BLaER1 treated with 17β-estradiol and CSF1 and Interleukin-3, amounts not matched to agents 10 nM and 100 nM (cell line): Measurements from ENCODE around the gene HHIPL1.

Experiments used
- H3K27ac ChIP-seq, 11 experiments: shearing (Covaris generic); formaldehyde crosslinking; 2 replicates each; pipeline ENCODE4 v1.8.1; 2022
- H3K27me3 ChIP-seq, 11 experiments: shearing (Covaris generic); formaldehyde crosslinking; 2 replicates each; pipeline ENCODE4 v1.8.1; 2022
- H3K36me3 ChIP-seq, 11 experiments: shearing (Covaris generic); formaldehyde crosslinking; 2 replicates each; pipeline ENCODE4 v1.8.1; 2022
- H3K4me1 ChIP-seq, 10 experiments: shearing (Covaris generic); formaldehyde crosslinking; 2 replicates each; pipeline ENCODE4 v1.8.1; 2022
- H3K4me2 ChIP-seq, 11 experiments: shearing (Covaris generic); formaldehyde crosslinking; 2 replicates each; pipeline ENCODE4 v1.8.1; 2022
- H3K4me3 ChIP-seq, 10 experiments: shearing (Covaris generic); formaldehyde crosslinking; 2 replicates each; pipeline ENCODE4 v1.8.1; 2022
- H3K9ac ChIP-seq, 11 experiments: shearing (Covaris generic); formaldehyde crosslinking; 2 replicates each; pipeline ENCODE4 v1.8.1; 2022
- H3K9me3 ChIP-seq, 11 experiments: shearing (Covaris generic); formaldehyde crosslinking; replicated peaks in 1 of 11; 2 replicates each; pipeline ENCODE4 v1.8.1; 2022
- H4K20me1 ChIP-seq, 11 experiments: shearing (Covaris generic); formaldehyde crosslinking; 2 replicates each; pipeline ENCODE4 v1.8.1; 2022
- Cebpa-rat ChIP-seq, 11 experiments: shearing (Covaris generic); IDR thresholded peaks; 2 replicates each; pipeline ENCODE4 v1.8.1; 2022

Gene HHIPL1

DNA sequence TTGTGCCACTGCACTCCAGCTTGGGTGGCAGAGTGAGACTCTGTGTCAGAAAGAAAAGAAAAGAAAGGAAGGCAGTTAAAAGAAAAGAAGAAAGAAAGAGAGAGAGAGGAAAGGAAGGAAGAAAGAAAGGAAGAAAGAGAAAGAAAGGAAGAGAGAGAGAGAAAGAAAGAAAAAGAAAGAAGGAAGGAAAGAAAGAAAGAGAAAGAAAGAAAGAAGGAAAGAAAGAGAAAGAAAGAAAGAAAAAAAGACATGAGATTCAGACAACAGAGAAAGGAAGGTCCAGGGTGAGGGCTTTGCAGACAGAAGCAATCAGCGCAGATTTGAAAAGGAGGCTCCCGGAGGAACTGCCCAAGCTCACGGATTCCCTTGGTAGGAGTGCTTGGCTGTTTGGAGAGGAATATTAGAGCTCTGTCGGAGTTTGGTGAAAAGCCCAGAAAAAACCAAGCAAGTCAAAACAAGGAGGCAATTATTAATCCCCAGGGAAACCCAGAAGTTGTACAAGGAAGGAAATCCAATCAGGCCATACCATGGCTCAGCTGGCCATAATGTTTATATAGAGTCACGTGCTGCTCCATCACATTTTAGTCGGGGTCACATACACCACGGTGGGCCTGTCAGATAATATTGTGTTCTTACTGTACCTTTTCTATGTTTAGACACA lies 29.3 kb upstream of the HHIPL1 start:
- no peak overlapping the region for H3K27ac ChIP-seq
- H3K4me3 ChIP-seq = no peak overlapping the region
- H3K36me3 ChIP-seq = no peaks in the 10 kb centered on the region
- H3K9me3 ChIP-seq = no peaks in the 10 kb centered on the region
- H3K27me3 ChIP-seq = no peaks in the 10 kb centered on the region
- TF ChIP-seq Cebpa-rat (IDR thresholded peaks at IDR 0.05) = no peak
- no peak overlapping the region for H3K9ac ChIP-seq
- H3K4me1 ChIP-seq = peaks cover 12 to 28% (median 19%) of the 10 kb centered on the region in 10 experiments
- peak overlapping the region in 3 of 11 experiments; percentile 6 to 9 (median 8); a peak in 2 of 22 replicates for H3K4me2 ChIP-seq
- H4K20me1 ChIP-seq = peaks cover 0 to 25% (median 0%) of the 10 kb centered on the region in 11 experiments; a peak in 5 of 22 replicates

DNA sequence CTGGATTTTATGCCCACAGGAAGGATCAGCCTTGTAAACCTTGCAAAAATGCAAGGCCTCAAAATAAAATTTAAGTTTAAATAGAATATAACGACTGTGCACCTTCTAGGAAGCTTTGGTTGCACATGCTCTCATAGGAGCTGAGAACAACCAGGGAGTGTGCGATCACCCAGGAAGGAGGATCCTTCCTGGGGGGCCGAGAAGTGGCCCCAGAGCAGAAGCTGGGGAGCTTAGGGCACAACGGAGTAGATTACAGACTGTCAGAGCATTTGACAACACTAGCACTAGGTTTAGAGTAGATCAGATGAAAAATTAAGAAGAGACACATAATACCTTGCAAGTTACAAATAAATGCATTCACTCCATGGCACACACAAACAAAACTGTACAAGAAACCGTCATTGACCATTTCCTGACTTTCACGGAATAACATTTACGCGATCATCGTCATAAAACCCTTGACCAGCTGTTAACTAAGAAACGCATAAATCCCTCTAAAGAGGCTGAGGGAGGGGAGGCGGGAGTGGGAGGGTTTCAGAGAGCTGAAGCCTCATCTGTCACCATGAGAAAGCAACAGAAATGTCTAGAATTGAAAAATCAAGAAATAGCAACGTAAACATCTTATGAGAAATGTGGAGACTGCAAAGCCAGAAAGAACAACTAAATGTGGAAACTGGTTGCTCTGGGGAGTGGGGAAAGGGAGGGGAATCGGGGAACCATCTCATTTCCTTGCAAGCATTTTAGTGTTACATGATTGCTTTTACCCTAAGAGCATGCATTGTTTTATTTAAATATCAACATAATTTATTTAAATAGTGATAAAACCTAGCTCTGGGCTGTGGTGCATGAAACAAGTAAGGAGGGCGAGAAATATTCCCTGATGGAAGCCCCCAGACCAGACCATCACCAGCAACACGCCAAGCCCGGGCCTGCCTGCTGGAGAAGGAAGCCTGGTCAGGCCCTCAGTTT lies 27.8 kb upstream of the HHIPL1 start:
- H3K4me1 ChIP-seq = peaks cover 13 to 43% (median 34%) of the 10 kb centered on the region in 10 experiments
- no peak for TF ChIP-seq Cebpa-rat (IDR thresholded peaks at IDR 0.05)
- H4K20me1 ChIP-seq = peaks cover 0 to 27% (median 0%) of the 10 kb centered on the region in 11 experiments; a peak in 5 of 22 replicates
- H3K4me3 ChIP-seq = no peak overlapping the region
- H3K9ac ChIP-seq = no peak overlapping the region
- H3K4me2 ChIP-seq = 0 out of 22 replicates have a peak overlapping the region, but pooled peaks of 2 of the 11 experiments have one; percentile 1 to 10
- no peaks in the 10 kb centered on the region for H3K27me3 ChIP-seq
- no peaks in the 10 kb centered on the region for H3K36me3 ChIP-seq
- no peaks in the 10 kb centered on the region for H3K9me3 ChIP-seq
- no peak overlapping the region for H3K27ac ChIP-seq

DNA sequence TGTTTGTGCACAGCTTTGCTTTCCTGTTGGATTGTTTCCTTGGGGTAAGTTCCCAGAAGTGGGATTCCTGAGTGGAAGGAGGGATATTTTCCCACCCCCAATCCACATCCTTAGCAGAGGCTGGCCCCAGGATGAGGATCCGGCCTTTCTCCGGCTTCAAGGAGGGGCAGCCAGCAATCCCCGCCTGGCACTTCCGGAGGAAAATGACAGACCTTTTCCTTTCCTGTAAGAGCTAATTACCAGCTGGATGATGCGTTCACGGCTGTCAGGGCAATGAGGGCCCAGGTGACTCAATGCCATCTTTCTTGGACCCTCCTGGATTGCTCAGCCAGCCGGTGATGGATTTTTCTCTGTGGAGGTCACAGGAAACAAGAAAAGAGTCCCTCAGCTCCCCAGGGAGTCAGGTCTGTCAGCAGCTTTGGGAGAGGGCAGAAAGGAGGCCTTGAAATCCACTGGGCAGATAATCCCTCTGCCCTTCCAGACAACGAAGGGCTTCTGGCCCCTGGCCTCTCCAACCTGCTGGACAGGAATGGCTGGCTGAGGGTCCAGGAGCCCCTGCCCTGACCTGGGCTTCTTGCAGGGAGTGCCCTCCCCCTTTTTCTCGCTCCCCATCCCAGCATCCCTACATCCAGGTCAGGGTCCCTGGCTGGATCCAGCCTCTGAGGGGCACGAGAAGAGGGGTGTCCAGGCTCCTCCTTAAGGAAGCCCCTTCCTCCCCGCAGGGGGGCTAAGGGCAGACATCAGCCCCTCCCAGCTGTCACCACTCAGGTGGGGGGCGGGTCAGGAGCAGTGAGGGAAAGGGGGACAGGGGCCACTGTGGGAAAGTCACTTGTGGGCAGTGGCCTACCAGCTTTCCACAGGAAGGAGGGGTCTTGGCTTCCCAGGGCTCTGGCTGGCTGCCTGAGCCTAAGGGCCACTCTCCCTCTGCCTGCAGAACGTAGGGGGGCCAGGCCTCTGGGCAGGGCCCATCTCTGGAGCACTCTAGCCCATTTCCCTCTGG lies 24.8 kb upstream of the HHIPL1 start:
- H3K4me3 ChIP-seq = no peak overlapping the region
- H3K4me1 ChIP-seq = peaks cover 21 to 65% (median 53%) of the 10 kb centered on the region in 10 experiments
- no peaks in the 10 kb centered on the region for H3K36me3 ChIP-seq
- TF ChIP-seq Cebpa-rat (IDR thresholded peaks at IDR 0.05) = no peak
- peak overlapping the region; percentile 64 to 90 (median 79) for H3K4me2 ChIP-seq
- peaks cover 0 to 35% (median 0%) of the 10 kb centered on the region in 11 experiments; a peak in 5 of 22 replicates for H4K20me1 ChIP-seq
- no peaks in the 10 kb centered on the region for H3K9me3 ChIP-seq
- peak overlapping the region in 7 of 11 experiments; percentile 13 to 41 (median 25); a peak in 7 of 22 replicates for H3K9ac ChIP-seq
- H3K27me3 ChIP-seq = no peaks in the 10 kb centered on the region
- peak overlapping the region in 1 of 11 experiments; percentile 39; a peak in 2 of 22 replicates for H3K27ac ChIP-seq

GRCh38 chr14:99621948-99622347 lies 23.0 kb upstream of the HHIPL1 start:
- H3K27ac ChIP-seq = no peak overlapping the region
- H3K27me3 ChIP-seq = no peaks in the 10 kb centered on the region
- peaks cover 21 to 64% (median 56%) of the 10 kb centered on the region in 10 experiments for H3K4me1 ChIP-seq
- no peak for TF ChIP-seq Cebpa-rat (IDR thresholded peaks at IDR 0.05)
- peak overlapping the region in 8 of 11 experiments; percentile 21 to 90 (median 79); a peak in 10 of 22 replicates for H3K4me2 ChIP-seq
- no peak overlapping the region for H3K4me3 ChIP-seq
- H3K9me3 ChIP-seq = no peaks in the 10 kb centered on the region
- no peaks in the 10 kb centered on the region for H3K36me3 ChIP-seq
- H4K20me1 ChIP-seq = peaks cover 0 to 35% (median 0%) of the 10 kb centered on the region in 11 experiments; a peak in 5 of 22 replicates
- H3K9ac ChIP-seq = no peak overlapping the region

DNA sequence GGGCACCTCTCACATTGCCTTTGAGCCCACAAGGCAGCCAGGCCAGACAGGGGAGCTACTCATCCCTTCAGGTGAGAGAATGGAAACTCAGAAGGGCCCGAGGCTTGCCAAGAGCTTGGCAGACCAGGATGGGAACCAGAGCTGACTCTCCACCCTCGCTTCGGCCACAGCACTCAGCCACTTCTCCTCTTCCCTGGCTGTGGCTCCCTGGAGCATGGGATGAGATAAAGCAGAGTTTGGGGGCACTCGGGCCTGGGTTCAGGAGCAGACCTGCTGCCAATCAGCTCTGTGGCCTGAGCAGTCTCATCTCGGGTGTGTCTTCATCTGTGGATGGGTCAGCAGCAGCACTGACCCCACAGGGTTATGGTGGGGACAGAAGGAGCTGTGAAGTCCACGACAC lies 20.9 kb upstream of the HHIPL1 start:
- H3K4me3 ChIP-seq = no peak overlapping the region
- peaks cover 21 to 61% (median 57%) of the 10 kb centered on the region in 10 experiments for H3K4me1 ChIP-seq
- H3K9ac ChIP-seq = no peak overlapping the region
- no peak for TF ChIP-seq Cebpa-rat (IDR thresholded peaks at IDR 0.05)
- no peaks in the 10 kb centered on the region for H3K36me3 ChIP-seq
- peaks cover 0 to 20% (median 0%) of the 10 kb centered on the region in 11 experiments; a peak in 5 of 22 replicates for H4K20me1 ChIP-seq
- no peak overlapping the region for H3K27ac ChIP-seq
- H3K9me3 ChIP-seq = no peaks in the 10 kb centered on the region
- peak overlapping the region in 4 of 11 experiments; percentile 44 to 90 (median 52); a peak in 6 of 22 replicates for H3K4me2 ChIP-seq
- no peaks in the 10 kb centered on the region for H3K27me3 ChIP-seq

- H3K27ac ChIP-seq = no peak overlapping the region
- H3K4me1 ChIP-seq = peaks cover 16 to 58% (median 52%) of the 10 kb centered on the region in 10 experiments
- no peaks in the 10 kb centered on the region for H3K27me3 ChIP-seq
- TF ChIP-seq Cebpa-rat (IDR thresholded peaks at IDR 0.05) = no peak
- peaks cover 0 to 18% (median 0%) of the 10 kb centered on the region in 11 experiments; a peak in 5 of 22 replicates for H4K20me1 ChIP-seq
- no peak overlapping the region for H3K9ac ChIP-seq
- no peak overlapping the region for H3K4me3 ChIP-seq
- no peaks in the 10 kb centered on the region for H3K9me3 ChIP-seq
- H3K36me3 ChIP-seq = no peaks in the 10 kb centered on the region
- peak overlapping the region in 8 of 11 experiments; percentile 1 to 40 (median 6); a peak in 7 of 22 replicates for H3K4me2 ChIP-seq
Observed at GRCh38 chr14:99624971-99625370, 20.0 kb upstream of the HHIPL1 start.

DNA sequence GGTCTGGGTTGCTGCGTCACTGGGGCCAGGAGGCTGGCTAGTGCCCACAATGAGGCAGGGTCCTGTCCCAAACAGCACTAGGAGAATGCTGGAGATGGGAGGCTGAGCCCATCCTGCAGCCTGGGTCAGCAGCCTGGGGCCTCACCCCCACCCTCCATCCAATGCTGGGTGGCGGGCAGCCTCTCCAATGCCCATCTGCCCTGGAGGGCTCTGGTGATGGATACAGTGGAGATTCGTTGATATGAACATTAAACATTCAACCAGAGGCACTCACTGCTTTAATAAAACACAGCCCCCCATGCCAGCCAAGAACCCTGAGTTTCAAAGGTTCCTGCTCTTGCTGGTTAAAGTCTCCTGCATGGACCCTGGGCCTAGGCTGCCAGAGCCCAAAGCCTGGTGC lies 19.5 kb upstream of the HHIPL1 start:
- peak overlapping the region in 8 of 11 experiments; percentile 1 to 40 (median 6); a peak in 7 of 22 replicates for H3K4me2 ChIP-seq

More for the DNA sequence above, 19.5 kb upstream of the HHIPL1 start:
- no peaks in the 10 kb centered on the region for H3K36me3 ChIP-seq
- H3K9me3 ChIP-seq = no peaks in the 10 kb centered on the region
- no peak overlapping the region for H3K9ac ChIP-seq
- no peak overlapping the region for H3K27ac ChIP-seq
- H3K4me1 ChIP-seq = peaks cover 11 to 53% (median 47%) of the 10 kb centered on the region in 10 experiments
- peaks cover 0 to 12% (median 0%) of the 10 kb centered on the region in 11 experiments; a peak in 5 of 22 replicates for H4K20me1 ChIP-seq
- TF ChIP-seq Cebpa-rat (IDR thresholded peaks at IDR 0.05) = no peak
- H3K4me3 ChIP-seq = no peak overlapping the region
- no peaks in the 10 kb centered on the region for H3K27me3 ChIP-seq
